A673 (cell line): ENCODE measurements around the gene PREX1. TPM values are rescaled to one million over a fixed set of nuclear protein-coding genes. Genes with fewer than 3 reads are reported as not detected.

Experiments
- BruUV-seq: library from RNA; stranded (reverse); fragments of 400-500 nt; replicated peaks from 2 replicates; lab custom pipeline; 2021; lab: Mats Ljungman, UMichigan
- CTCF ChIA-PET: fragments of 300-600 bp; sonication (Branson Sonifier 250); formaldehyde crosslinking; loops from one replicate; lab custom pipeline; 2022; ENCODE audit warnings: antibody characterized with exemption; lab: Charles Lee
- POLR2A ChIA-PET: fragments of 300-600 bp; sonication (Branson Sonifier 250); formaldehyde crosslinking; loops from one replicate; lab custom pipeline; 2022; ENCODE audit warnings: antibody characterized with exemption; ENCODE audit not compliant: low non-redundant PET; lab: Charles Lee
- DNase-seq: peaks from one replicate; pipeline ENCODE4 v3.0.0-alpha.2; 2015; ENCODE audit warnings: low spot score
- H3K27ac ChIP-seq: fragments of 200-600 bp; sonication (generic); 2 replicates; pipeline ENCODE4 v1.5.1; 2016; ENCODE audit warnings: mixed run types, low read depth, mild to moderate bottlenecking, mixed read lengths, antibody characterized with exemption, low read length; ENCODE audit not compliant: poor library complexity, severe bottlenecking
- H3K27me3 ChIP-seq: fragments of 200-600 bp; sonication (generic); replicated peaks from 2 replicates; pipeline ENCODE4 v1.6.1; 2017; ENCODE audit warnings: mixed run types, low read depth, mild to moderate bottlenecking, mixed read lengths, antibody characterized with exemption, low read length; ENCODE audit not compliant: insufficient read depth, poor library complexity
- H3K36me3 ChIP-seq: fragments of 200-600 bp; sonication (generic); 2 replicates; pipeline ENCODE4 v1.6.1; 2016; ENCODE audit warnings: mixed run types, mild to moderate bottlenecking, mixed read lengths, antibody characterized with exemption, low read length; ENCODE audit not compliant: insufficient read depth, poor library complexity, severe bottlenecking
- H3K4me1 ChIP-seq: fragments of 200-600 bp; sonication (generic); 2 replicates; pipeline ENCODE4 v1.6.1; 2017; ENCODE audit warnings: mixed run types, mild to moderate bottlenecking, mixed read lengths, antibody characterized with exemption, low read length; ENCODE audit not compliant: insufficient read depth, poor library complexity, severe bottlenecking
- H3K4me3 ChIP-seq: fragments of 200-600 bp; sonication (generic); 2 replicates; pipeline ENCODE4 v1.5.1; 2016; ENCODE audit warnings: low read depth, mixed run types, mild to moderate bottlenecking, mixed read lengths, low read length; ENCODE audit not compliant: poor library complexity, severe bottlenecking
- H3K9me3 ChIP-seq: fragments of 200-600 bp; sonication (generic); 2 replicates; pipeline ENCODE4 v1.6.1; 2016; ENCODE audit warnings: mixed run types, low read depth, mild to moderate bottlenecking, mixed read lengths, antibody characterized with exemption, low read length; ENCODE audit not compliant: poor library complexity, severe bottlenecking
- EZH2 ChIP-seq: fragments of 200-600 bp; sonication (generic); IDR thresholded peaks from 2 replicates; pipeline ENCODE4 v1.6.1; 2017; ENCODE audit warnings: borderline replicate concordance, low read depth, mild to moderate bottlenecking, mixed read lengths, antibody characterized with exemption, low read length; ENCODE audit not compliant: poor library complexity, severe bottlenecking
- intact Hi-C: fragments of 100-400 bp; cut with micrococcal nuclease; formaldehyde crosslinking; loops from one replicate; pipeline ENCODE4 v1.10.0; 2022; ENCODE audit not compliant: unreplicated experiment
- total RNA-seq: library from RNA; stranded (reverse); gene quantifications from 2 replicates; pipeline ENCODE4 v1.2.3, GENCODE V29; 2021
- TF ChIP-seq, protein P1 (sequence below): fragments of 300-800, 200-600 bp; sonication (generic); conservative IDR thresholded peaks from 2 replicates; pipeline ENCODE4 v1.5.1; 2017; ENCODE audit warnings: low read depth, mild to moderate bottlenecking, antibody characterized with exemption, low read length, moderate library complexity, mixed read lengths

The PREX1 gene
- total RNA-seq, 1 experiment from 2014 or later: 145 TPM

DNA sequence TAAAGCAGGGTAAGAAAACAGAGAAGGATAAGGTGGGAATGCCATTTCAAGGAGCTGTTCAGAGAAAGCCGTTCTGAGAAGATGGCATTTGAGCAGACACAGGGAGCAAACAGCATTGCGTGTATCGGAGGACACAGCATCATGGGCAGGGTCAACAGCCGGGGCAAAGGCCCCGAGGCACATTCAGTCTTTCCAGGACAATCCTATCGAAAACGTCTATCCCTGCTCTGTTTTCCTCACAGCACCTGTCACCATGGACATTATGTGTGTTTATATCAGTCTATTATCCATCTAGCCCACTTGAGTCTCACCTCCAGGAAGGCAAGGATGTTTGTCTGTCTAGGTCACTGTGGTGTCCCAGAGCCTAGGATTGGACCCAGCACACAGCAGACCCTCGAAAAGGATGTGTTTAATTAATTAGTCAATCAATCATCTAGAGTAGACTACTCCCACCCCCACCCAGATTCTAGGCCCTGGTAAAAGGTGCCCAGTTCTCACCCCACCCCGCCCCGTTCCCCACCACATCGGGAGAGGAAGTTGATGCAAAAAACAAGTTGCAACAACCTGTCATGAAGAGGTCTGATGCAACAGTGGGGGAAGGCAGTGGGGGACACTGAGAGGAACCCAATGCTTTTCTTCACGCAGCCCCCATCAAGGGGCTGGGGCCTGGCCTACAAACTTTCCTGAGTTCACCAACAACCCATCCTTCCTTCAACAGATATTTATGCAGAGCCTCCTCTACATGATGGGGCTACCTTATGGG is 66.6 kb downstream of the PREX1 start:
- ChIA-PET CTCF (no interaction called here), POLR2A (no interaction called here)
- H3K27ac ChIP-seq: no peak overlapping the region
- H3K9me3 ChIP-seq: no peaks in the 10 kb centered on the region
- no peak for TF ChIP-seq EZH2
- TF ChIP-seq, protein P1, sequence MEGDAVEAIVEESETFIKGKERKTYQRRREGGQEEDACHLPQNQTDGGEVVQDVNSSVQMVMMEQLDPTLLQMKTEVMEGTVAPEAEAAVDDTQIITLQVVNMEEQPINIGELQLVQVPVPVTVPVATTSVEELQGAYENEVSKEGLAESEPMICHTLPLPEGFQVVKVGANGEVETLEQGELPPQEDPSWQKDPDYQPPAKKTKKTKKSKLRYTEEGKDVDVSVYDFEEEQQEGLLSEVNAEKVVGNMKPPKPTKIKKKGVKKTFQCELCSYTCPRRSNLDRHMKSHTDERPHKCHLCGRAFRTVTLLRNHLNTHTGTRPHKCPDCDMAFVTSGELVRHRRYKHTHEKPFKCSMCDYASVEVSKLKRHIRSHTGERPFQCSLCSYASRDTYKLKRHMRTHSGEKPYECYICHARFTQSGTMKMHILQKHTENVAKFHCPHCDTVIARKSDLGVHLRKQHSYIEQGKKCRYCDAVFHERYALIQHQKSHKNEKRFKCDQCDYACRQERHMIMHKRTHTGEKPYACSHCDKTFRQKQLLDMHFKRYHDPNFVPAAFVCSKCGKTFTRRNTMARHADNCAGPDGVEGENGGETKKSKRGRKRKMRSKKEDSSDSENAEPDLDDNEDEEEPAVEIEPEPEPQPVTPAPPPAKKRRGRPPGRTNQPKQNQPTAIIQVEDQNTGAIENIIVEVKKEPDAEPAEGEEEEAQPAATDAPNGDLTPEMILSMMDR: no peak
- no TSS peak for BruUV-seq
- intact Hi-C loops: no loop called here
- no peak for DNase-seq
- H3K4me3 ChIP-seq: no peak overlapping the region
- peaks cover 6% of the 10 kb centered on the region for H3K4me1 ChIP-seq
- H3K27me3 ChIP-seq: no peaks in the 10 kb centered on the region
- H3K36me3 ChIP-seq: no peaks in the 10 kb centered on the region

DNA sequence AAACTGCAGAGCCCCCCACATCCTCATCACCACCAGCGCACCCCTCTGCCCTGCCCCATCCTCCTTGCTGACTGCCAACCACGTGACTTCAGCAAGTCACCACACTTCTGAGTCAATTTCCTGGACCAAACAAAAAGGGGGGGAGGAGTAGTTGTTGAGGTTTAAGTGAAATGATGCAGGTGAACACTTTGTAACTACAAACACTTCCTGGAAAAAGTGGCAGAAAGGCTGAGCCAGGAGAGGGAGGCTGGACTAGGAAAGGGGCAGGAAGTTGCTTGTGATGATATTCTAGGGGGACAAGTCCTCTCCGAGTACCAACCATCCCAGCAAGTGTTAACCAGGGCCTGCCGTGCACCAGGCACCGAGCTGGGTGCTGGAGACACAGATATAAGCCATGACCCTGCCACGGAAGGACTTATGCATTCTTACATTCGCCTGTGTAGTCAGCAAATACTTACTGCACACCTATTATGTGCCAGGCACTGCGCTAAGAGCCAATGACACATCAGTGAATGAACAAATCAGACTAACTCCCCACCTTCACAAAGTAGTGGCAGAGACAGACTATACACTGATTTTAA is 67.3 kb downstream of the PREX1 start:
- H3K27me3 ChIP-seq: no peaks in the 10 kb centered on the region
- ChIA-PET CTCF (no interaction called here), POLR2A (no interaction called here)
- no TSS peak for BruUV-seq
- intact Hi-C loops: no loop called here
- no peak overlapping the region for H3K27ac ChIP-seq
- DNase-seq: no peak
- peaks cover 6% of the 10 kb centered on the region for H3K4me1 ChIP-seq
- no peaks in the 10 kb centered on the region for H3K9me3 ChIP-seq
- no peak overlapping the region for H3K4me3 ChIP-seq
- no peak for TF ChIP-seq EZH2
- TF ChIP-seq, protein P1: no peak
- no peaks in the 10 kb centered on the region for H3K36me3 ChIP-seq

DNA sequence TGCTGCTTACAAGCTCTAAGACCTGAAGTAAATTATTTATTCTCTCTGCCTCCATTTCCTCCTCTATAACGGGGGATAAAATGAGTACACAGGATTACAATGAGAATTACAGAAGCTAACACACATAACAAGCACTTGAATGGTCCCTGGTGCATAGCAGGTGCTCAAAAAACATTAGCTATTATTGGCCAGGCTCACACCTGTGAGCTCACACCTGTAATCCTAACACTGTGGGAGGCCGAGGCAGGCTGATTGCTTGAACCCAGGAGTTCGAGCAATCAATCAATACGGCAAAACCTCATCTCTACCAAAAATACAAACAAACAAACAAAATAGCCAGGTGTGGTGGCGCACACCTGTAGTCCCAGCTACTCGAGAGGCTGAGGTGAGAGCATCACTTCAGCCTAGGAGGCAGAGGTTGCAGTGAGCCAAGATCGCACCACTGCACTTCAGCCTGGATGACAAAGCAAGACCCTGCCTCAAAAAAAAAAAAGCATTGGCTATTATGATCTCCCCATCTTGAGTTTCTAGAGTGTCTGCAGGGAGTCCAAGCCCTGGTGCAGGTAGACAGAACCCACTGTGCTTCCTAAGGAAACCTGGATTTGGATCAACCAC is 68.1 kb downstream of the PREX1 start:
- H3K27me3 ChIP-seq: no peaks in the 10 kb centered on the region
- H3K27ac ChIP-seq: no peak overlapping the region
- intact Hi-C loops: no loop called here
- TF ChIP-seq EZH2: no peak
- TF ChIP-seq, protein P1: no peak
- H3K9me3 ChIP-seq: no peaks in the 10 kb centered on the region
- BruUV-seq: no TSS peak
- DNase-seq: no peak
- no peaks in the 10 kb centered on the region for H3K36me3 ChIP-seq
- POLR2A ChIA-PET: no interaction called here
- no peak overlapping the region for H3K4me3 ChIP-seq
- H3K4me1 ChIP-seq: peaks cover 6% of the 10 kb centered on the region
- CTCF ChIA-PET: no interaction called here
